Left lung (tissue), 10 donors: ENCODE results near the gene LPCAT1. TPM values are rescaled to one million over a fixed set of nuclear protein-coding genes. Genes with fewer than 3 reads are reported as not detected.

ENCODE experiments used
- ATAC-seq: fragments of 200-7000 bp; cut with Tn5 transposase; one replicate; pipeline ENCODE4 v1.9.1; 2020; ENCODE audit warnings: moderate library complexity
- DNase-seq, 4 donors: peaks; one replicate each; pipeline ENCODE4 v3.0.0-alpha.2; 2013 to 2020
- H3K27ac ChIP-seq, 2 donors: fragments of 200-600 bp; sonication (generic) in 1 of 2; one replicate each; pipeline versions ENCODE4 v1.5.0 to v1.8.0; 2020 to 2021
- H3K27me3 ChIP-seq, 2 donors: fragments of 200-600 bp; sonication (generic) in 1 of 2; one replicate each; pipeline versions ENCODE4 v1.5.0 to v1.8.0; 2020 to 2021
- H3K36me3 ChIP-seq, 2 donors: fragments of 200-600 bp; sonication (generic) in 1 of 2; one replicate each; pipeline versions ENCODE4 v1.5.0 to v1.8.0; 2020 to 2021
- H3K4me1 ChIP-seq, 2 donors: fragments of 200-600 bp; one replicate each; pipeline ENCODE4 v1.8.0; 2021
- H3K4me3 ChIP-seq, 2 donors: fragments of 200-600 bp; sonication (generic) in 1 of 2; one replicate each; pipeline versions ENCODE4 v1.5.0 to v1.8.0; 2020 to 2021; ENCODE audit warnings: mild to moderate bottlenecking in 1 of 2
- H3K9me3 ChIP-seq, 2 donors: fragments of 200-600 bp; sonication (generic) in 1 of 2; one replicate each; pipeline versions ENCODE4 v1.5.0 to v1.8.0; 2020 to 2021
- intact Hi-C, 2 donors: fragments of 100-400 bp; cut with DNase I; formaldehyde crosslinking; loops; one replicate each; pipeline versions ENCODE4 v1.11.2 to v1.14.2; 2022
- polyA plus RNA-seq, 6 donors: library from polyadenylated mRNA; unstranded; fragments of 120-200 nt; gene quantifications; one replicate each; pipeline ENCODE4 v1.2.1, GENCODE V29; 2013; ENCODE audit not compliant: insufficient read length in 6 of 6
- total RNA-seq, 2 donors: library from RNA; stranded (reverse); fragmentation: NEBNext Ultra II Directional; extraction: Animal tissue kit (Norgen Biotek cat#: 25700); gene quantifications; one replicate each; pipeline ENCODE4 v1.2.1, GENCODE V29; 2021
- TF ChIP-seq, protein P1 (sequence below), 2 donors: fragments of 200-600 bp; sonication (generic) in 1 of 2; IDR thresholded peaks; one replicate each; pipeline versions ENCODE4 v1.5.0 to v1.8.0; 2021; ENCODE audit warnings: antibody characterized with exemption in 2 of 2
- donor health status: DM: no; HTN: yes; CAD: no.
- donor health status: DM: no; HTN: no; CAD: no.

The LPCAT1 gene
- total and polyA plus RNA-seq, 8 donors, result 106 to 751 (median 148) TPM

DNA sequence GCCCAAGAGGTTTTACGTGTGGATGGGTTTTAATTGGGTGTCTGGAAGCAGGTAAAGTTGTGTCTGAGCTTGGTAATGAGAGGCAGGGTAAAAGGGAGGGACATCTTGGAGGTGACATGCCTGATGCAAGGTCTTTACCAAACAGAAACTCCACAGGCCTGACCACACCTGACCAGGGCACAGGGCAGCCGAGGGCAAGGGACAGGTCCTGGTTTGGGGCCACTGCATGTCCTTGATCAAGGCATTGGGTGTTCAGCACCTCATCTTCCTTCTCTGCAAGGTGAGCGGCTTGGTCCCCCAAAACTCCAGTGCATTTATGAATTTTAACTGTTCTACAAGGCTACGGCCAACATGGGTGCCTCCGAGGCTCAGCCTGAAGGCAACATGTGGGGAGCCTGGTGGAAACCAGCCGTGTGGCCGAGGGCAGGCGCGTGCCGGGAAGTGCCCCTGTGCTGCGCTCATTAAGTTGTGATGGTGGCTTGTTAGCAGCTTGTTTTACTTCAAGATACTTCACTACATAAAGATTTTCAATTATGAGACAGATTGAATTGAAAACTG is 30.7 kb upstream of the LPCAT1 start:
- TF ChIP-seq, protein P1, sequence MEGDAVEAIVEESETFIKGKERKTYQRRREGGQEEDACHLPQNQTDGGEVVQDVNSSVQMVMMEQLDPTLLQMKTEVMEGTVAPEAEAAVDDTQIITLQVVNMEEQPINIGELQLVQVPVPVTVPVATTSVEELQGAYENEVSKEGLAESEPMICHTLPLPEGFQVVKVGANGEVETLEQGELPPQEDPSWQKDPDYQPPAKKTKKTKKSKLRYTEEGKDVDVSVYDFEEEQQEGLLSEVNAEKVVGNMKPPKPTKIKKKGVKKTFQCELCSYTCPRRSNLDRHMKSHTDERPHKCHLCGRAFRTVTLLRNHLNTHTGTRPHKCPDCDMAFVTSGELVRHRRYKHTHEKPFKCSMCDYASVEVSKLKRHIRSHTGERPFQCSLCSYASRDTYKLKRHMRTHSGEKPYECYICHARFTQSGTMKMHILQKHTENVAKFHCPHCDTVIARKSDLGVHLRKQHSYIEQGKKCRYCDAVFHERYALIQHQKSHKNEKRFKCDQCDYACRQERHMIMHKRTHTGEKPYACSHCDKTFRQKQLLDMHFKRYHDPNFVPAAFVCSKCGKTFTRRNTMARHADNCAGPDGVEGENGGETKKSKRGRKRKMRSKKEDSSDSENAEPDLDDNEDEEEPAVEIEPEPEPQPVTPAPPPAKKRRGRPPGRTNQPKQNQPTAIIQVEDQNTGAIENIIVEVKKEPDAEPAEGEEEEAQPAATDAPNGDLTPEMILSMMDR (IDR thresholded peaks at IDR 0.05), result no peak
- Histone ChIP-seq H3K27me3 (peaks cover 0 to 21% of the 10 kb centered on the region in 2 donors), H3K4me3 (no peak overlapping the region), H3K9me3 (no peaks in the 10 kb centered on the region), H3K4me1 (peaks cover 3 to 12% of the 10 kb centered on the region in 2 donors), H3K27ac (peak overlapping the region; percentile 10 to 71), H3K36me3 (no peaks in the 10 kb centered on the region)
- intact Hi-C loops, result no loop called here
- DNase-seq, result no peak
- no peak for ATAC-seq

DNA sequence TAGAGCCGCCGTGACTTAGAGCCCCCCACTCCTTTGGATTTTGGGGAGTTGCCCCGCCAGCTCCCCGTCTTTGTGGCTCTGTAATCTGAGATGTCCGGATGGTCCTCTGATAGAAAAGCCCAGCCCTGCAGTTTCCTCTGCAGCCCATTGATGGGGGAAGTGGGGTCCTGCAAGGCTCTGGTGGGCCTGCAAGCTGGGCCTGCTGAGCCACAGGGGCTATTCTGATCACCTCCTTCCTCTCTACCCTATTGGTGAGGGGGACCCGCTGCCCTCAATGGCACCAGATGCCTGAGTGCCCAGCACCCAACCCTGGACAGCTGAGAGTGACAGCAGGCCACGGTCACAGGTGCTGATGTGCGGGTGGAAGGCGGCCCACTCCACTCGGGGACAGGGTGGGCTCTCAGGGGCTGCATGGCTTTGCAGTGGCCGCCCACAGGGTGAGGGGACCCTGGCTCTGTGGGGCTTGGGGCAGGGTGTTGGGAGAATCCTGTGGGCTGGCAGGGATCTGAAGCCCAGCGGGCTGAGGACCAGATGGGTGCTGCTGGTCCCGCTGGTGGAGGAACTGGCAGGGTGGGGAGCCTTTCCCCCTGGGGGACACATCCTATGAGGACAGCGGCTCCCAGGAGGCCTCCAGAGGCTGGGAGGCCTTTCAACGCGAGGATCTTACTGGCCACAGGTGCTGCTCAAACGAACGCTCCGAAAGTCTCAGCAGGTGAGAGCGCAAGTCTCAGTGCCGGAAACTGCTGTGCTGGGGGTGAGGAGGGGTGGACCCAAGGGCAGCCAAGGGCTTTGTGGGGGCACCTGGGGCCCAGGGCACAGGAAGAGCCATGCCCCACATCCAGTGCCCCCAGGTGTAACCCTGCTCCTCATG is 30.0 kb upstream of the LPCAT1 start:
- DNase-seq, result no peak
- no peaks in the 10 kb centered on the region for H3K9me3 ChIP-seq
- peaks cover 0 to 21% of the 10 kb centered on the region in 2 donors for H3K27me3 ChIP-seq
- H3K27ac ChIP-seq, result peak overlapping the region; percentile 10 to 71
- no peak overlapping the region for H3K4me3 ChIP-seq
- H3K36me3 ChIP-seq, result no peaks in the 10 kb centered on the region
- TF ChIP-seq, protein P1 (IDR thresholded peaks at IDR 0.05), result no peak
- intact Hi-C loops, result no loop called here
- ATAC-seq, result no peak
- peaks cover 3 to 12% of the 10 kb centered on the region in 2 donors for H3K4me1 ChIP-seq

DNA sequence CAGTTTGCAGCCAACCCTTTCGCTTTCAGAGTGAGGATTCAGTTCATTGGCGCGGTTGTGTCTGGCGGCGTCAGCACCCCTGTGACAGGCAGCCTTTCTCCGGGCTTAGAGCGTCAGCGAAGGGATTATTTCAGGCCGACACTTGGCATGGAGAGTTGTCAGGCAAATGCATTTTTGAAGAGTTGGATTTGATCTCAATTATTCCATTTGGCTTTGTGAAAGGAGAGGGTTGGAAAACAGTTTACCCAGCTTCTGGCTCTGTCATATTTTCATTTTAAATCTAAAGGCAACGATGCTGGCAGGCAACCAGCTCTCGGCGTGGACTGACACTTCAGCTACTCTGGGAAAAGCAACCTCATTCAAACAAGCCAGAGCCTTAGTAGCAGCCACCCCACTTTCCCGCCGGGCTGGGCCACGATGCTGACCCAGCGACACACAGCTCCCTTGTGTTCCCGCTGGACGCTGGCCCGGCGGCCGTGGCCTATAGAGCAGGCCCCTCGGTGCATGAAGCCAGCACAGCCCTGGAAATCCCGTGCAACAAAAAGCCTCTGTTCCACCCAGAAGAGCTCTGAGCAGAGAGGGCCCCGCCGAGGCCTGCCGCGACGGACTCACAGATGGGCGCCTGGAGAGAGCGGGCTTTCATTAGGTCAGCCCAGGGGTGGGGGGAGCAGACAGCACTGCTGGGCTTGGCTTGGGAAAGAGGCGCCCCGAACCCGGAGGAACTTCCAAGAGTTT is 28.9 kb upstream of the LPCAT1 start:
- Histone ChIP-seq H3K27me3 (peaks cover 0 to 21% of the 10 kb centered on the region in 2 donors), H3K27ac (peak overlapping the region; percentile 63 to 71), H3K4me1 (peaks cover 3 to 12% of the 10 kb centered on the region in 2 donors), H3K4me3 (no peak overlapping the region), H3K36me3 (no peaks in the 10 kb centered on the region), H3K9me3 (no peaks in the 10 kb centered on the region)
- peak; percentile 7 for ATAC-seq
- DNase-seq, result peak in 2 of 4 donors; percentile 56 to 57
- intact Hi-C loops, result no loop called here
- TF ChIP-seq, protein P1 (IDR thresholded peaks at IDR 0.05), result no peak

DNA sequence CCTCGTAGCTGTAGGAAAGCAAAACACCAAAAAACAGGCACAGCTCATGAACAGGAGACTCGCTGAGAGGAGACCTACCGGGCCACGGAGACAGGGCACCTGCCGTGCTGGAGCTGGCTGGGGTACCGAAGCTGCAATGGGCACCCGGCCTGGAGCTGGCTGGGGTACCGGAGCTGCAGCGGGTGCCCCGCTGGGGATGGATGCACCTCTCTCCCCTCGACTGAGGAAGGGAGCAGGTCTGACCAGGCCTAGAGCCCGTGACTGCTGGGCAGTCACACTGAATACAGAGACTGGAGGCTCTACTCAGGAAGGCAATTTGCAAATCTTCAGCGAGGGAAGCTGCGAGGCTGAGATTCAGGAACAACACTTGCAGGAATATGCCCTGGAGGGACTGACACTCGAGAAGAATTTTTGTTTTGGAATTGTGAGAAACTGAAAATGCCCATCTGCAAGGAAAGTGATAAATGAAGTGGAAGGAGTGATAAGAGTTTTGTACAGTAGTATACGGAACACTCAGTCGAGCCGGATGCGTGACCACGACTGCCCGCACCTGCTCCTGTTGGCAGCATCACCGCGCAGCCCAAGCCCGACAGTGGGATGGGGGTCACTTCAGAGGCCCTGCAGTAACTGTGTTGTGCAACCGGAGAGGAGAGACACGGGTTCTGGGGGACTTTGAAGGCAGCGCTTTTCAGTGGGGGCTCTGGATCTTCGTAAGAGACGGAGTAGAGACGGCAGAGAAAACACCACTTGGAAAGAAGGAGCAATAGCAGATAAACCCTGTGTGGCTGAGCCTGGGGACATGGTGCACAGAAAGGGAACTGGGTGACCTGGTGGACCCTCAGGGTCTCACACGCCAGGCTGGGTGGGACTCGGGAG is 27.9 kb upstream of the LPCAT1 start:
- Histone ChIP-seq H3K36me3 (no peaks in the 10 kb centered on the region), H3K9me3 (no peaks in the 10 kb centered on the region), H3K27ac (peak overlapping the region; percentile 63 to 71), H3K4me1 (peaks cover 3 to 12% of the 10 kb centered on the region in 2 donors), H3K4me3 (no peak overlapping the region), H3K27me3 (peaks cover 0 to 21% of the 10 kb centered on the region in 2 donors)
- intact Hi-C loops, result no loop called here
- TF ChIP-seq, protein P1 (IDR thresholded peaks at IDR 0.05), result no peak
- no peak for ATAC-seq
- peak in 1 of 4 donors; percentile 69 for DNase-seq
